Measurements from ENCODE around the gene UBE2V1.
"Not testable (repeated sequence)": the region's sequence is repeated elsewhere in the genome, so short reads cannot be mapped to it uniquely, and the experiment has no call there.

Gene UBE2V1

GRCh38 chr20:50112512-50113419 is at the start of gene UBE2V1:
UBE2V1 (minus strand) TSS chr20:50113150; CDS start chr20:50113128, 22 bp downstream.
- H3K9me3 ChIP-seq (ENCODE audit: low read length) = no peaks in the 10 kb centered on the region
- H3K4me1 ChIP-seq (ENCODE audit: insufficient read depth, low read length) = peaks cover 68% of the 10 kb centered on the region
- H3K9ac ChIP-seq (ENCODE audit: low read length) = peak within 1 kb of the TSS; percentile 94

DNA sequence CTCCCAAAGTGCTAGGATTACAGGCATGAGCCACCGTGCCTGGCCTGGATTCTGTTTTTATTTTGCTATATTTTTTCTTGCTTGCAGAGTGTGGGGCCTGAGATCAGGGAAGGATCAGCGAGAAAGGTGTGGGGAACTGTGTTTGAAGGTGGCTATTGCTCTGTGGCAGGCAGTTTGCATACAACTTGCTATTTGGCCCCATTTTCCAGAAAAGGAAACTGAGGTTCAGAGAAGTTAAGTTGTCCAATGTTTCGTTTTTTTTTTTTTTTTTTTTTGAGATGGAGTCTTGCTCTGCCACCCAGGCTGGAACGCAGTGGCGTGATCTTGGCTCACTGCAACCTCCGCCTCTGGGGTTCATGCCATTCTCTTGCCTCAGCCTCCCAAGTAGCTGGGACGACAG is 48.5 kb upstream of the UBE2V1 start:
- not testable (repeated sequence) for H3K27me3 ChIP-seq (ENCODE audit: control insufficient read depth in 1 of 2, insufficient read depth in 2 of 2, low read length in 2 of 2); H3K9me3 ChIP-seq (ENCODE audit: low read length); H3K4me3 ChIP-seq (ENCODE audit: low read depth in 1 of 2, low read length in 2 of 2); H3K9ac ChIP-seq (ENCODE audit: low read length); H3K4me1 ChIP-seq (ENCODE audit: insufficient read depth, low read length); H3K27ac ChIP-seq (ENCODE audit: low read depth, low read length); H3K36me3 ChIP-seq (ENCODE audit: insufficient read depth, low read length)

More at GRCh38 chr20:50112512-50113419, at the start of gene UBE2V1:
- Histone ChIP-seq H3K27me3 (ENCODE audit: control insufficient read depth in 1 of 2, insufficient read depth in 2 of 2, low read length in 2 of 2) (no peaks in the 10 kb centered on the region), H3K4me3 (ENCODE audit: low read depth in 1 of 2, low read length in 2 of 2) (peak within 1 kb of the TSS; percentile 90 to 94), H3K36me3 (ENCODE audit: insufficient read depth, low read length) (no peaks in the 10 kb centered on the region), H3K27ac (ENCODE audit: low read depth, low read length) (peak within 1 kb of the TSS; percentile 93)

DNA sequence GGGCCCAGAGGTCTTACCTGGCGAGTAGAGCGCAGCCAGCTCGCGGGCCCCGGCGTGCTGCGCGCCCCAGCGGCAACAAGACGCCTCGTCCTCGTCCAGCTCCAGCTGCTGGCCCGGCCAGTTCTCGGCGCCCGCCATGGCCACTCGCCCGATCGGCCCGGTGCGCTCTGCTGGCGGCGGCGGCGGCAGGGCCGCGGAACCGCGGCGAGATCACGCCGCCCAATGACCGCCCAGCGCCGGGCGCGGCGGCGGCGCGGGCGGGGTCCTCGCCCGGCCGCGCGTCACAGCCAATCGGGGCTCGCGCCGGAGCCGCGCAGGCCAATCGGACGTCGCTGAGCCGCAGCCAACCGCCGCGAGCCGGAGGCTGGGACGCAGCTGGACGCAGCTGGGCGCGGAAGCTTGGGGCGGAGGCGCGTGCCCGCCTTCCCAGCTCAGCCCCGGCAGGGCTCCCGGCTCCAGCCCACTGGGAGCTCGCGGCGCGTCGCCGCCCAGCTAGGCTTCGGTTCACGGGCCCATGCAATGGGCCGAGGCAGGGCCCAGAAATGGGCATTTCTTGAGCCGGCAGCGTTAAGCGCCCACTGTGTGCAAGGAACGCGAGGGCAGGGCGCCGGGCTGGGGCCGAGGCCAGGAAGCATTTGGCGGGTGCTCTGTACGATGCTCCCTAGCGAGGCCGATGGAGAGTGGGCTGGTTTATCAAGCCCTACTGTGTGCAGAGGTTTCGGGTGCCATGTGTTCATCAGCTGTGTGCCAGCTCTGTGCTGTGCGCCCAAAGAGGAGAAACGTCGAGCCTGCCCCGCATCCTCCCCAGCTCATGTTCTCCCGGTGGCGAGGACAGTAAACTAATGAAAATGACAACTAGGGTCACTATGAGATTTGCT is 40.8 kb upstream of the UBE2V1 start, which contains the start of gene PEDS1:
Gene PEDS1 (minus strand): TSS at position 224 of the 878 bp plus-strand sequence. CDS start 86 bp downstream, at position 138.
- peaks cover under 1% of the 10 kb centered on the region for H3K36me3 ChIP-seq (ENCODE audit: insufficient read depth, low read length)
- H3K9me3 ChIP-seq (ENCODE audit: low read length) = no peaks in the 10 kb centered on the region
- H3K9ac ChIP-seq (ENCODE audit: low read length) = peak within 1 kb of the TSS; percentile 92
- peak within 1 kb of the TSS; percentile 76 to 97 for H3K4me3 ChIP-seq (ENCODE audit: low read depth in 1 of 2, low read length in 2 of 2)
- peaks cover 44% of the 10 kb centered on the region for H3K4me1 ChIP-seq (ENCODE audit: insufficient read depth, low read length)
- H3K27ac ChIP-seq (ENCODE audit: low read depth, low read length) = peak within 1 kb of the TSS; percentile 89
- no peaks in the 10 kb centered on the region for H3K27me3 ChIP-seq (ENCODE audit: control insufficient read depth in 1 of 2, insufficient read depth in 2 of 2, low read length in 2 of 2)

- no peaks in the 10 kb centered on the region for H3K9me3 ChIP-seq (ENCODE audit: low read length)
- H3K36me3 ChIP-seq (ENCODE audit: insufficient read depth, low read length) = peaks cover 7% of the 10 kb centered on the region
- H3K4me3 ChIP-seq (ENCODE audit: low read depth in 1 of 2, low read length in 2 of 2) = peak overlapping the region; percentile 76 to 97
- H3K4me1 ChIP-seq (ENCODE audit: insufficient read depth, low read length) = peaks cover 44% of the 10 kb centered on the region
- no peaks in the 10 kb centered on the region for H3K27me3 ChIP-seq (ENCODE audit: control insufficient read depth in 1 of 2, insufficient read depth in 2 of 2, low read length in 2 of 2)
- H3K9ac ChIP-seq (ENCODE audit: low read length) = peak overlapping the region; percentile 92
- H3K27ac ChIP-seq (ENCODE audit: low read depth, low read length) = peak overlapping the region; percentile 89
These were observed 40.2 kb upstream of the UBE2V1 start for GRCh38 chr20:50153153-50153499.

DNA sequence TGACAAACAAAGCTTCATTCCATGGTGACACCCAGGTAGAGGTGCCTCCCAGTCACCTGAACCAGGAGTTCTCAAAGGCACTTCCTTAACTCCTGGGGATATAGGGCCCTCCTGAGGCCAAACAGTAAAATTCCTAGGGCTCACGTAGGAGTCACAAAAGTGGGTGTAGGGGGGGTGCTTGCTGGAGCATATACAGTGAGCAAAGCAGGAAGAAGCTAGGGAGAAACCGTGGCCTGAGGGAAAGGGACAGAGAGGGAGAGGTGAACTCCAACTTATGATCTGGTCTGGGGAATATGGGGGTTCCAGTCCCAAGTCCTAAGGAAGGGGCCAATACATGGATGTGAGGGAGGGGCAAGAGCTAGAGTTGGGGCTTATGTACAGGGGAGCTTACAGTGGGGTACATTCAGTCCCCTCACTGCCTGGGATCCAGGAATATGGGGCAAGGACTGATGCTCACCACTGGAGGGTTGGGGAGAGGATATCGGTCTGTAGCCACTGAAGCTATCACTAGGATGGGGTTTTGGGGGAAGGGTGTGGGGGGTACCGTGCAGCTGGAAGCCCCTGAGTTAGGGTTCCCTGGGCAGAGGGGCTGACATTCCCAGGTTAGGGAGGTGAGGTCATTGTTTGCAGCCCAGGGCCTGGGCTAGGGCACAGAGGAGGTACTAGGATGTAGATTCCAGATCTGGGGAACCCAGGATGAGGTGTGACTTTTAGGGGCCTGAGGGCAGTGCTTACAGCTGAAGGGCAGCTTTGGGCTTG is 39.6 kb upstream of the UBE2V1 start:
- Histone ChIP-seq H3K4me1 (ENCODE audit: insufficient read depth, low read length) (peaks cover 44% of the 10 kb centered on the region), H3K4me3 (ENCODE audit: low read depth in 1 of 2, low read length in 2 of 2) (peak overlapping the region; percentile 76 to 97), H3K36me3 (ENCODE audit: insufficient read depth, low read length) (peaks cover 7% of the 10 kb centered on the region), H3K9ac (ENCODE audit: low read length) (peak overlapping the region; percentile 92), H3K27ac (ENCODE audit: low read depth, low read length) (peak overlapping the region; percentile 89), H3K27me3 (ENCODE audit: control insufficient read depth in 1 of 2, insufficient read depth in 2 of 2, low read length in 2 of 2) (no peaks in the 10 kb centered on the region), H3K9me3 (ENCODE audit: low read length) (no peaks in the 10 kb centered on the region)

DNA sequence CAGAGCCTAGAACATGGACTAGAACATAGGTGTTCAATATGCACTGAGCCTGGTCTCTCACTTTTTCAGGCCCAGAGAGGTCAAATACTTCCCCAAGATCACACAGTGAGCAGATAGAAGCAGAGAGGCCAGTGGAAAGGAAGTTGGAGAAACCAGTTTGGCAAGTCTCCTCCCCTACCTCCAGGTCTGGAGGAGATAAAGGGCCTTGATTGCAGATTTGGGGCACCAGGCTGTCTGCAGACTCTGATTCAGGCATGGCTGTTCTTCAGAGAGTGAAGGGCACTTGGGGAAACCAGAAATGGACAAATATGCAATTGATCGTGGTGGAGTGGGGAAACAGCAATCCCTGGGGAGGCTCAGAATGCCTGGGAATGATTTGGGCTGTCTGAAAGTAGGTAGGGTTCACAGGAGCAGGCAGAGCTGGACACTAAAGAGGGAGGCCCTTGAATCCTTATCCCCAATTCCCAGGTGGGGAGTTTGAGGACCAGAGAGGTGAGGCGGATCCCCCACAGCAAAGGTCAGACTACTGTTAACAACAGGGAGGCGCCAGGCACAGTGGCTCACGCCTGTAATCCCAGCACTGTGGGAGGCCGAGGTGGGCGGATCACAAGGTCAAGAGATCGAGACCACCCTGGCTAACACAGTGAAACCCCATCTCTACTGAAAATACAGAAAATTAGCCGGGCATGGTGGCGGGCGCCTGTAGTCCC is 38.2 kb upstream of the UBE2V1 start:
- H3K9me3 ChIP-seq (ENCODE audit: low read length) = no peaks in the 10 kb centered on the region
- no peak overlapping the region for H3K4me3 ChIP-seq (ENCODE audit: low read depth in 1 of 2, low read length in 2 of 2)
- no peaks in the 10 kb centered on the region for H3K27me3 ChIP-seq (ENCODE audit: control insufficient read depth in 1 of 2, insufficient read depth in 2 of 2, low read length in 2 of 2)
- peaks cover 52% of the 10 kb centered on the region for H3K4me1 ChIP-seq (ENCODE audit: insufficient read depth, low read length)
- H3K9ac ChIP-seq (ENCODE audit: low read length) = no peak overlapping the region
- H3K27ac ChIP-seq (ENCODE audit: low read depth, low read length) = no peak overlapping the region
- H3K36me3 ChIP-seq (ENCODE audit: insufficient read depth, low read length) = peaks cover 7% of the 10 kb centered on the region

DNA sequence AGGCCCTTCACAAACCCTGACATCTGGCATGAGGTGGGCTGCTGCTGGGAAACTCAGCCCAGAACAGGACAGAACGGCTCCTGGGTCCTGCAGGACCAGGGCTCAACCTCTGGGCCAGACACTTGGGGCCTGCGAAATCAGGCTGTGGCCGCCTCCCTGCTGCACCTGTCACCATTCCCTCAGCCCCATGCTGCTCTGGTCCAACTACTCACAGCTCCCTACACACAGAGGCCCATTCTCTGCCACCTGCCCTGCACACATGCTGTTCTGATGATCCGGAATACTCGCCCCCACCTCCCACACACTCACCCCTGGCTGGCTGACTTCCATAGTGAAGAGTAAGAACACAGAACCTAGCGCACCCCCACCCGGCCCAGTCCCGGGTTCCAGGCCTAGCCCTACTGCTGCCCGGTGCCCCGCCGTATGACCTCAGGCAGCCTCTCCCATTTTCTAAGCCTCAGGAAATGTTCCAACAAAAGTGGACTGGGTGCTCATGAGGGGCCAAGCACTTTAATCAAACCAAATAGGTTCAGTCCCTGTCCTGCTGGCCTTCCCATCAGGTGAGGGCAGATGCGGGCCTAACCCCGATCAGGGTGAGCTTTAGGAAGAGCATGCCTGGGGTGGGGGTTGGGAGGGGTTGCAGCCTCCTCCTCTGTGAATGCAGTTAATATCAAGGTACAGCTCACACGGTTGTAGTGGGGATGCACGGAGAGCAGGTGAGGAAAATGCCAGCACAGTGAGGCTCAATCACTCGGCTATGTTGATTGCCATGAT is 36.7 kb upstream of the UBE2V1 start:
- Histone ChIP-seq H3K9ac (ENCODE audit: low read length) (no peak overlapping the region), H3K4me1 (ENCODE audit: insufficient read depth, low read length) (peaks cover 58% of the 10 kb centered on the region), H3K36me3 (ENCODE audit: insufficient read depth, low read length) (peaks cover 7% of the 10 kb centered on the region), H3K4me3 (ENCODE audit: low read depth in 1 of 2, low read length in 2 of 2) (no peak overlapping the region), H3K27ac (ENCODE audit: low read depth, low read length) (no peak overlapping the region), H3K27me3 (ENCODE audit: control insufficient read depth in 1 of 2, insufficient read depth in 2 of 2, low read length in 2 of 2) (no peaks in the 10 kb centered on the region), H3K9me3 (ENCODE audit: low read length) (no peaks in the 10 kb centered on the region)

GRCh38 chr20:50146732-50147662 is 34.0 kb upstream of the UBE2V1 start:
- Histone ChIP-seq H3K4me1 (ENCODE audit: insufficient read depth, low read length) (peaks cover 50% of the 10 kb centered on the region), H3K9ac (ENCODE audit: low read length) (no peak overlapping the region), H3K4me3 (ENCODE audit: low read depth in 1 of 2, low read length in 2 of 2) (no peak overlapping the region), H3K9me3 (ENCODE audit: low read length) (no peaks in the 10 kb centered on the region), H3K27ac (ENCODE audit: low read depth, low read length) (peak overlapping the region; percentile 68), H3K27me3 (ENCODE audit: control insufficient read depth in 1 of 2, insufficient read depth in 2 of 2, low read length in 2 of 2) (no peaks in the 10 kb centered on the region), H3K36me3 (ENCODE audit: insufficient read depth, low read length) (peaks cover 16% of the 10 kb centered on the region)

DNA sequence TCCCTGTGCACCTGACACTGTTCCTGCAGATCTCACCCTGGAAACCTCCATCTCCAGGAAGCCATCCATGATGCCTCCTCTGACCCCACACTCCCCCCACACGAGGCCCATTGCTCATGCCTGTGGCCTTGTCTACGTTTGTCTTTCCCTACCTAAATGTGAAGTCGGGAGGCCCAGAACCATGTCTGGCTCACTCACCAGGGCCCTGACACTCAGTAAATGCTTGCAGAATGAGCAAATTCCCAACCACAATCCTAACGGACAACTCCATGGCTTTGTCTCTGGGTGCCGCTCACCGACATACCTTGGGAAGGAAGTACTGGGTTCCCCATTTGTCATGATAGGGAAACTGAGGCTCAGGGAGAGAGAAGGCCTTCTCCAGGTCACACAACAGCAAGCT is 33.3 kb upstream of the UBE2V1 start:
- Histone ChIP-seq H3K9me3 (ENCODE audit: low read length) (no peaks in the 10 kb centered on the region), H3K36me3 (ENCODE audit: insufficient read depth, low read length) (peaks cover 24% of the 10 kb centered on the region), H3K9ac (ENCODE audit: low read length) (no peak overlapping the region), H3K4me1 (ENCODE audit: insufficient read depth, low read length) (peaks cover 42% of the 10 kb centered on the region), H3K27ac (ENCODE audit: low read depth, low read length) (no peak overlapping the region), H3K4me3 (ENCODE audit: low read depth in 1 of 2, low read length in 2 of 2) (no peak overlapping the region), H3K27me3 (ENCODE audit: control insufficient read depth in 1 of 2, insufficient read depth in 2 of 2, low read length in 2 of 2) (no peaks in the 10 kb centered on the region)

Measured in muscle layer of colon (tissue), 2 donors.